IPS-NIHi11 (cell line): ENCODE measurements around the gene PHAX.
"Not testable (repeated sequence)": the region's sequence is repeated elsewhere in the genome, so short reads cannot be mapped to it uniquely, and the experiment has no call there.

Source experiments
- DNase-seq: peaks from one replicate; pipeline ENCODE4 v3.0.0; 2012; ENCODE audit warnings: mixed read lengths, low spot score

Gene PHAX

DNA sequence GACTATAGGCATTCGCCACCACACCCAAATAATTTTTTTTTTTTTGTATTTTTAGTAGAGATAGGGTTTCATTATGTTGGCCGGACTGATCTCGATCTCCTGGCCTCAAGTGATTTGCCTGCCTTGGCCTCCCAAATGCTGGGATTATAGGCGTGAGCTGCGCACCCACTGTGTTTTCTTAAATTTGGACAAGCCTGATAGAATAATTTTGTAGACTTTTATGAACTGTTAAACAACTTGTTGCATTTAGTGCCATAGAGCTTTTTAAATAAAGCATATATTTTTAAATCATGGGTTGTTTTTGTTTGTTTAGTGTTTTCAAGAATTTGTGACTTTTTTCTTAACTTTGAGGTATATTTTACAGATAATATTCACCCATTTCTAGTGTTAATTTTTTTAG, 4.8 kb downstream of the PHAX start:
- no peak for DNase-seq

DNA sequence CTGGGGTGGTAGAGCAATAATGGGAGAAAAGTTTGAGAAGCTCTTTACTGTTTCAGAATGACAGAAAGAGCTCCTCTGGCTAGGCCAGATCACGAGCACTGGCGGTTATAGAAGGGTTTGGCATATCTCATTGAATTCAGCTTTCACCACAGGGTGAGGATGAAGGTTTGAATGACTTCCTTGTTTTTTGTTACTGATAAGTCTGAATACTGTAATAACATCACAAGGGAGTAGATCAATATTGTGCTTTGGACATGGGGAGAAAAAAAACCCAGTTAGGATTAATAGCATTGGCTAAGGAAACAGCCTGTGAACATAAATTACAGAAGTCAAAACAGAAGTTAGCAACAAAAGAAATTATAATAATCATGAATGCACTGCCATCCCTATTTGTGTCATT, 9.4 kb downstream of the PHAX start:
- no peak for DNase-seq

DNA sequence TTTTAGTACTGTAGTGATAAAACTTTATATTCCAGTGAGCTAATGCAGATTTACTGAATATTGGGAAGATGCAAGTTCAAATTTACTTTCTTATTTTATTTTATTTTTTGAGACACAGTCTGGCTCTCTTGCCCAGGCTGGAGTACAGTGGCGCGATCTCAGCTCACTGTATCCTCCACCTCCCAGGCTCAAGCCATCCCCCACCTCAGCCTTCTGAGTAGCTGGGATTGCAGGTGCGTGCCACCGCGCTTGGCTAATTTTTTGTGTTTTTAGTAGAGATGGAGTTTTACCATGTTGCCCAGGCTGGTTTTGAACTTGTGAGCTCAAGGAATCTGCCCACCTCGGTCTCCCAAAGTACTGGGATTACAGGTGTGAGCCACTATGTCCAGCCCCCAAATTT, 9.9 kb downstream of the PHAX start:
- DNase-seq = no peak

DNA sequence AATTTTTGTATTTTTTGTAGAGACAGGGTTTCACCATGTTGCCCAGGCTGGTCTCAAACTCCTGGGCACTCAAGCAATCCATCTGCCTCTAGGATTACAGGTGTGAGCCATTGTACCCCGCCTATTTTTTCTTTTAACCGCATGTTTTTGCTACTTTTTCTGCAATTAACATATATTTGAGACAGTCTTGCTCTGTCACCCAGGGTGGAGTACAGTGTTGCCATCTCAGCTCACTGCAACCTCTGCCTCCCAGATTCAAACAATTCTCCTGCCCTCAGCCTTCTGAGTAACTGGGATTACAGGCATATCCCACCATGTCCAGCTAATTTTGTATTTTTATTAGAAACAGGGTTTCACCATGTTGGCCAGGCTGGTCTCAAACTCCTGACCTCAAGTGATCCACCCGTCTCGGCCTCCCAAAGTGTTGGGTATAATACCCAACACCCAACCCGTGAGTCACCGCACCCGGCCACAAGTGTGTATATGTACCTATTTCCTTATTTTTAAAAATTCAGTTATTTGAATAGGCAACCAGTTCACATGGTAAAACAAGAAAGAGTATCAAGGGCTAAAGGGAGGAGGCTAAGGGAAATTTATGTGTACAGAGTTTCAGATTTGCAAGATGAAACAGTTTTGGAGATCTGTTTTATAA, 13.3 kb downstream of the PHAX start:
- no peak for DNase-seq

DNA sequence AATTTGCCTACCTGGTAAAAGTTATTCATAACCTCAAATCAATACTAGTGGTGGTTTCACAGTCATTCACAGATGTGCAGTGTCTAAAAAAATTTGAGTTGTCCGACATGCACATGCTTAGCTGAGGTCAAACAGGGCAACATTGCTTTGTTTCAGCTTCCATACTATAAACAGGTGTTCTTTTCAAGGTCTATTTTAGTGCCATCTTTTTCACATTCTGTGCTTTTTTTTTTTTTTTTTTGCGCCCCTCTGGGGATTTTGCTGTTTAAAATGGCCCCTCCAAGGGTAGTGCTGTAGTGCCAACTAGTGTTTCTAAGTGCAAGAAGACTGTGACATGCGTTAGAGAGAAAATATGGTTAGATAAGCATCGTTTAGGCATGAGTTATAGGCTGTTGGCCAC, 14.5 kb downstream of the PHAX start:
- no peak for DNase-seq

DNA sequence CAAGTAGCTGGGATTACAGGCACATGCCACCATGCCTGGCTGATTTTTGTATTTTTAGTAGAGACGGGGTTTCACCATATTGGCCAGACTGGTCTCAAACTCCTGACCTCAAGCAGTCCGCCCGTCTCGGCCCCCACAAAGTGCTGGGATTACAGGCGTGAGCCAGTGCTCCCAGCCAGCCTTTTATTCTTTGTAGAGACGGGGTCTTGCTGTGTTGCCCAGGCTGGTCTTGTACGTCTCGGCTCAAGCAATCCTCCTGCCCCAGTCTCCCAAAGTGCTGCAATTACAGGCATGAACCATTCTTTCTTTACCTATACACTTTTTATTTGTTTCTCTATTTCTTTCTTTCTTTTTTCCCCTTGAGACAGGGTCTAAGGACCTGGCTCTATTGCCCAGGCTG, 16.9 kb downstream of the PHAX start:
- DNase-seq = not testable (repeated sequence)

DNA sequence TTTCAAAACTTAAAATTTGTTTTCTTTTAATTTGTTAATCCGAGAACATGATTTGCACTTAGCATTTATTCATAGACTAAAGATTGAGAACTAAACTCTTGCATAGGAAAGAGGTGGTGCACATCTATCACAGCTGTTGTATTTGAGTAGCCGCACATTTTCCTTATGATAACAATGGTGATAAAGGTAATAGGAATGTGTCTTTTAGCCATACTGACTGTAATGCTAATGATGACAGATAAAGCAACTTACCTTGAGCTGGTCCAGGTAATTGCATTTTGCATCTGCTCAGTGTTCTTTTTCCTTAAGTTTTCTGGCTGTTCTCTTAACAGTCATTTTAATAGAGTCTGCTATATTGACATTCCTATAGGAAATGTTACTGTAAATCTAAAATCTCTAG, 19.0 kb downstream of the PHAX start:
- no peak for DNase-seq

DNA sequence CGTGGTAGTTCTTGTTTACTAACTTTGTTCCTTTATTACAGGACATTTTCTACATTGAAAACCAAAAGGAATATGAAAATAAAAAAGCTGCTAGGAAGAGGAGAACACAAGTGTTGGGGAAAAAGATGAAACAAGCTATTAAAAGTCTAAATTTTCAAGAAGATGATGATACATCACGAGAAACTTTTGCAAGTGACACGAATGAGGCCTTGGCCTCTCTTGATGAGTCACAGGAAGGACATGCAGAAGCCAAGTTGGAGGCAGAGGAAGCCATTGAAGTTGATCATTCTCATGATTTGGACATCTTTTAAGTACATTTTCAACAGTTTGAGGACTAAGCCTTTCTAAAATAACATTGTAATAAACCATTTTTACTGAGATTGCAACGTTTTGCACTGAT, 23.8 kb downstream of the PHAX start:
- DNase-seq = no peak

DNA sequence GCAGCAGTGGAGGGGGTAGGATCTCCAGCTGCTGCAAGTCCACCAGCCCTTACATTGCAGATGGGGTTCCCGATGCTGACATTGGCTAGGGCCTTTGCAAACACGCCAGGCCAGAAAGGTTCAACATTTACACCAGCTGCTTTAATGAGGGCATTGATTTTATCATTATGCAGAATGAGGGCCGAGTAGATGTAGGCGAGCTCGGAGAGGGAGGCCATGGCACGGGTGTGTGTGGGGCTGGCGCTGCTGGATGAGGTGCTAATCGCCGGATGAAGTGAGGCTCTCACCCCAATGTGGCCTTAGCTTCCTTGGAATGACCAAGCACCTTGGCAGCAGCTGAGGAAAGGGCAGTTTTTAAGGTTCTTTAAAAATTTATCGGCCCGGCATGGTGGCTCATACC, 27.4 kb downstream of the PHAX start:
- DNase-seq = peak; percentile 16

DNA sequence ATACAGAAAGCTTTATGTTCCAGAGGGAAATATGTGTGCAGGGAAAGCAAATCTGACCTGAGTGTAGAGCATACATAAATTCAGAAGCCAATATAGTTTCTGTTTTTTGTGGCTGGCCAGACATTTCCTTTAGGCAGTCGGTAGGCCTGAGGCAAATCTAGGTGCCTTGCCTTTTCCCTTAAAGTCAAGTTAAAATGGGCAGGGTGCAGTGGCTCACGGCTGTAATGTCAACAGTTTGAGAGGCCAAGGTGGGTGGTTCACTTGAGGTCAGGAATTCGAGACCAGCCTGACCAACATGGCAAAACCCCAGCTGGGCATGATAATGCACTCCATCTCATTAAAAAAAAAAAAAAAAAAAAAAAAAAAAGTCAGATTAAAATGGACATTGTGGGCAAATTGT, 31.2 kb downstream of the PHAX start:
- DNase-seq = no peak

DNA sequence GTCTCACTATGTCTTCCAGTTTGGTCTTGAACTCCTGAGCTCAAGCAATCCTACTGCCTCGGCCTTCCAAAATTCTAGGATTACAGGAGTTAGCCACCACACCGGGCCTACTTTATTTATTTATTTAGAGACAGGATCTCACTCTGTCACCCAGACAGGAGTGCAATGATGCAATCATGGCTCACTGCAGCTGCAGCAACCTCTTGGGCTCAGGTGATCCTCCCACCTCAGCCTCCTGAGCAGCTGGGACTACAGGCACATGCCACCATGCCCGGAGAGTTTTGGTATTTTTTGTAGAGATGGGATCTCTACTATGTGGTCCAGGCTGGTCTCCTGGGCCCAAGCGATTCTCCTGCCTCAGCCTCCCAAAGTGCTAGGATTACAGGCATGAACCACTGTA, 32.8 kb downstream of the PHAX start:
- no peak for DNase-seq

DNA sequence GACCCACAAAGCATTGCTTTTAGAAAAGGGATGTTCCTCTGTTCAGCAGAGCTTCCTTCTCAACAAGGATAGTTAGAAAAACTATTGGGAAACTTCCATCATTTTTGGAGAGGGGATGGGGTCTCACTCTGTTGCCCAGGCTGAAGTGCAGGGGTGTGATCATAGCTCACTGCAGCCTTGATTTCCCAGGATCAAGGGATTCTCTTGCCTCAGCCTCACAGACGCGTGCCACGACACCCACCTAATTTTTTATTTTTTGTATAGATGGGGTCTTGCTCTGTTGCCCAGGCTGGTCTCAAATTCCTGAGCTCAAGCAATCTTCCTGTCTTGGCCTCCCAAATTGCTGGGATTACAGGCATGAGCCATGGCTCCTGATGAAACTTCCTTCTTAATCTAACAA, 34.8 kb downstream of the PHAX start:
- DNase-seq = no peak

DNA sequence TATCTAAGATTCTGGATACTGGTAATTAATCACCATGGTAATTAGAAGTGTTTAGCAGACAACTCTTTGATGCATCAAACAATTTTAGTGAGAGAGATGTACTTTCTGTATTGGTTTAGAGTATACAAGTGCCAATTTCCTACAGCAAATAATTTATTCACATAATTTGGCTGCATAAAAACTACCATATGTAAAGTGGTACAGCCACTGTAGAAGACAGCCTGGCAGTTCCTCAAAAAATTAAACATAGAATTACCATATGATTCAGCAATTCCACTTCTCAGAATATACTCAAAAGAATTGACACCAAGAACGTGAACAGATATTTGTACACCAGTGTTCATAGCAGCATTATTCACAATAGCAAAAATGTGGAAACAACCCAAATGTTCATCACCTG, 36.2 kb downstream of the PHAX start:
- DNase-seq = no peak

DNA sequence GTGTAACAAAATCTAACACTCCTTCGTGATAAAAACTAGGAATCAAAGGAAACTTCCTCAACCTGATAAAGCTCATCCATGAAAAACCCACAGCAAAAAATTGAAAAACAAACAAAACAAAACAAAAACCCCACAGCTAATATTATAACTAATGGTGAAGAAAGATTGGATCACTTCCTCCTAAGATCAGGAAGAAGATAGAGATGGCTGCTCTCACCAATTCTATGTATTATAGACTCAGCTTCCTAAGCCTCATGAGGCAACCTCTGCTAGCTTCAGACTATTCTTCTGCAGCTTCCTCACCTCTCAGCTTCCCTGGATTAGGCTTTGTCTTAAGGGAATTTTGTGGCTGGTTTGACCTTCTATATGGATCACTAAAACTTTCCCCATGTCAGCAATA, 40.1 kb downstream of the PHAX start:
- no peak for DNase-seq

DNA sequence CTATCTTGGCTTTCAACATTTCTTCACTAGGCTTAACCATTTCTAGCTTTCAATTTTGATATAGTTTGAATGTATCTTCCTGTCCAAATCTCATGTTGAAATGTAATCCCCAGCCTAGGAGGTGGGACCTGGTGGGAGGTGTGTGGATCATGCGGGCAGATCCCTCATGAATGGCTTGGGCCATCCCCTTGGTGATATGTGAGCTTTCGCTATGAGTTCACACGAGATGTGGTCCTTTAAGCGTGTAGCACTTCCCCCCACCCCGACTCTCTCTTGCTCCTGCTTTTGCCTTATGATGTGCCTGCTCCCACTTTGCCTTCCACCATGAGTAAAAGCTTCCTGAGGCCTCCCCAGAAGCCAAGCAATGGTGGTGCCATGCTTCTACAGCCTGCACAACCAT, 40.6 kb downstream of the PHAX start:
- DNase-seq = no peak

DNA sequence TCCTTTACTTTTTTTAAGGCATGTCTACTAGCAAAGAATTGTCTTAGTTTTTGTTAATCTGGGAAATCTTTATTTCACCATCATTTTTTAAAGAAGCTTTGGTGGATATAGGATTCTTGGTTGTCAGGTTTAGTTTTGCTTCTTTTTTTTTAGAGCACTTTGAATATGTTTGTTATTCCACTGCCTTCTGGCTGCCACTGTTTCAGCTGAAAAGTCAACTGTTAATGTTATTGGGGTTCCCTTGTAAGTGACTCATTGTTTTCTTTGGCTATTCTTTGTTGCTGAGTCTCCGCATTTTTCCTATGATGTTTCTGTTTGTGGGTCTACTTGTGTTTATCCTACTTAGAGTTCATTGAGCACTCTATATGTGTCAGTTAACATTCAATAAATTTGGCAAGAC, 44.4 kb downstream of the PHAX start:
- no peak for DNase-seq

DNA sequence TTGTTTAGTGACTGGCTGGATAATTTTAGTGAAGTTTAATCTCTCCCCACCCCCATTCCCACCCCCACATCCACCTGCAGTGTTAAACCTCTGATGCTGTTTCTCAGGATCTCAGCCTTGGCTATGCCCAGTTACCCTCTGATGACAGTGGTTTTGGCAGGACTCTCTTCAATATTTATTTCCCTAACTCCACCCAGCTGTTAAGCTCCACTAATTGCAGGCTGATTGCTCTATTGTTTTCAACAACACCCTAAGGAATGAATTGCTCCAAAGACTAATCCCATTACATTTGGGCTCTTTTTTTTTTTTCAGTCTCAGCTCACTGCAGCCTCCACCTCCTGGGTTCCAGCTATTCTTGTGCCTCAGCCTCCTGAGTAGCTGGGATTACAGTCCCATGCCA, 46.3 kb downstream of the PHAX start:
- DNase-seq = no peak

DNA sequence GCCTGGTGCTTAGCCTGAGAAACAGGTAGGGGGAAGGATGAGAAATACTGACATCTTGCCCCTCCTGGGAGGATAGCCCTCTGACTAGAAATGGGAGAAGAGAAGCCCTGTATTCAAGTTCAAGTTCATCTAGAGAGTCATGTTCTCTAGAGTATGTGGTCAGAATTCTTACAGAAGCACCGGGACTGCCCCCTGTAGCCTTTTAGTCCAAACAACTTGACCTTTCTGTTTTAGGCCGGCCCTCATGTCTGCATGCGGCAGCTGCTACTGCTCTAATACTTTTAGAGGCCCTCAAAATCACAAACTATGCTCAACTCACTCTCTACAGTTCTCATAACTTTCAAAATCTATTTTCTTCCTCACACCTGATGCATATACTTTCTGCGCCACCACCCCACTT, 47.7 kb downstream of the PHAX start:
- no peak for DNase-seq

DNA sequence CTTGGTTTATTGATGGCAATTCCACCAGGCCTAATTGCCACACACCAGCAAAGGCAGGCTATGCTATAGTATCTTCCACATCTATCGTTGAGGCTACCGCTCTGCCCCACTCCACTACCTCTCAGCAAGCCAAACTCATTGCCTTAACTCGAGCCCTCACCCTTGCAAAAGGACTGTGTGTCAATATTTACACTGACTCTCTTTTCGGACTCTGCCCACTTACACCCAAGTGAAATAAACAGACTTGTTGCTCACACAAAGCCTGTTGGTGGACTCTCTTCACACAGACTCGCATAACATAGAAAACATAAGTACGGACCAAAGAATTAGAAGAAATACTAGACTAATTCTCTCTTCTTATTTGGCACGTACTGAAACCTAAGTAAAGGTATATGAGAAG, 48.3 kb downstream of the PHAX start:
- DNase-seq = not testable (repeated sequence)

DNA sequence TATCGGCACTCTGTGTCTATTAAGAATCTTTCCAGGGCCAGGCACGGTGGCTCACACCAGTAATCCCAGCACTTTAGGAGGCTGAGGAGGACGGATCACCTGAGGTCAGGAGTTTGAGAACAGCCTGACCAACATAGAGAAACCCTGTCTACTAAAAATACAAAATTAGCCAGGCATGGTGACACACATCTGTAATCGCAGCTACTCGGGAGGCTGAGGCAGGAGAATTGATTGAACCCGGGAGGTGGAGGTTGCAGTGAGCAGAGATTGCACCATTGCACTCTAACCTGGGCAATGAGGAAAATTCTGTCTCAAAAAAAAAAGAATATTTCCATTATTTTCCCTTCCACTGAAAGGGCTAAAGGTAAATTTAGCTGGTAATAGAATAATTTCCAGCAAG, 49.0 kb downstream of the PHAX start:
- DNase-seq = not testable (repeated sequence)

DNA sequence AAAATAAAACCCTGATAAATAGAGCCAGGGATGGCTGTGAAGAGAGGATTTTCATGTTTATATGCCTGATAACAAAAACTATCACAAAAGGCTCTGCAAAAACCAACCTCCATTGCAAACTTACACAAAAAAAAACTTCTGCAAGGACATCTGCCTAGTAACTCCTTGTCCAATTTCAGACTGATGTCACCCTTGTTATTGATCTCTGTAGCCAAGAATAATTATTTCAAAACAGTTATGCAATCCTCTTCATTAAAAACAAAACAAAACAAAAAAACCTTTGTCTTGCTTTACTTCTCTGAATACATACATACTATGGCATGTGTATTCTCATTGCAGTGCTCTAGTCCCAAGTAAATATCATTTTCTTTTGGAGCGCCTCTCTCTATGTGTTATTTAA, 49.7 kb downstream of the PHAX start:
- DNase-seq = no peak

DNA sequence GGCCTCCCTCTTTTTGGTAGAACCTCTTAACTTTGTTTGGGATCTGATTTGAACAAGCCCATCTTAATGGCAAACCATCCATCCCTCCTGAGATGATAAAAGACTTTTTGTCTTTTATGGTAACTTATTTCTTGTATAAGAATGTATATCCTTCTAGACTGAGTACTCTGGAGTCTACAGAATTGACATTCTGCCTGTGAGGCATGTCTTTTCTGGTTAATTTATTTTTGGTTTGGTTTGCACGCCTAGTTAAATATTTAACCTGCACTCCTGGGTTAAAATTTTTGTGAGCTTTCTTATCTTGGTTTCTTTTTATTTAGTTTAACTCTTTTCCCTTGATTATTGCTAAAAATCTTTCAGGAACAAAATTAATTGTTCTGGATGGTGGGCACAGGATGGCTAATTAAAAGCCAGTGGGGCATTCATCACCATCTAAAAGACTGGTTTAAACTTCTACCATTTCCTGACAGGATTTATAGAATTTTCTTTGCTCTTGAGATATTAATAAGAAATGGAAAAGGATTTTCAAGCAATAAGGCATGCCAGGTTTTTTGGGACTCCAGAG, 50.3 kb downstream of the PHAX start:
- DNase-seq = no peak

DNA sequence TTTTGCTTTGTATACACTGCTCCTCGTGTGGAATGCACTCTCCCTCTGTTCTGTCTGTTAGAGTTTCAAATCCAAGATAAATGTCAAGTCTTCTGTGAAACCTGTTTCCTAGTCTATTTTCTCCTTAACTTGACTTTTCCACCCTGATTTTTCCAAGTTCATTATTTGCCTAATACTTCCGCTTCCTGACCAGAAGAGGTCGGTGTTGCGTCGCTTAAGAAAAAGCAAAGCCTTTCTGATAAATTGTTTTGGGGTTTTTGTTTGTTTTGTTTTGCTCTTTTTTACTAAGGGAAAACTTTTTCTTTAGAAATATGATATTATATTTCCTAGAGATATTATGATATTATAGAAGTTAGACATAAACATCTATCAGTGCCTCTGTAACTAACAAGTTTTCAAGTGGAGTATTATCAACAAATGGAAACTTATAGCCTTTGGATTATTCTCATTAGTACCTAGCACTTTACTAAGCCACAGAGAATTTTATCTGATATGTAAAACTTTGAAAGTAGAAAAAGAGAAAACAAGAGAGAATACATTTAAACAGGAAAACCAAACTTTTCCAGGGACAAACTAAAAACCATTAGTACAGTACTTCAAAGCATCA, 55.8 kb downstream of the PHAX start:
- peak; percentile 53 for DNase-seq

DNA sequence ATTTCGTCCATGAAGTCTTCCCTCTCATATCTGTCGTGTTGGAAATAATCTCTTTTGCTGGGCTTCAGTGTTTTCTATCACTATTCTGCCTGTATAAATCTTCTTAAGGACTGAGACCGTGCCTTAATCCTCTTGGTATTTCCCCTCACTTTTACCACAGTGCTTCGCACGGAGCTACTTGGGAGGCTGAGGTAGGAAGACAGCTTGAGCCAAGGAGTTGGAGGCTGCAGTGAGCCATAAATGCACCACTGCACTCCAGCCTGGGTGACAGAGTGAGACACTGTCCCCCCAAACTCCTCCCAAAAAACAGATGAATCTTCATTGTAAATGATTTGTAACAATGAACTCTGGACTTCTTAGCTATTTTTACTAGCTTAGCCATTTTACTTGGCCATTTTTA, 57.8 kb downstream of the PHAX start:
- no peak for DNase-seq
